ENCODE data around the gene CENPQ. TPM values are rescaled to one million over a fixed set of nuclear protein-coding genes. Genes with fewer than 3 reads are reported as not detected.

Gene CENPQ
- total and polyA plus RNA-seq, 2 donors: 6.8 to 15.9 TPM

- Histone ChIP-seq H3K27ac (ENCODE audit: low read depth) (no peak overlapping the region), H3K4me1 (ENCODE audit: insufficient read depth) (no peaks in the 10 kb centered on the region), H3K36me3 (ENCODE audit: insufficient read depth) (no peaks in the 10 kb centered on the region), H3K4me3 (ENCODE audit: low read depth, low read length) (no peak overlapping the region)
- DNase-seq (ENCODE audit: extremely low spot score): no peak
- WGBS: 73% methylated on average over 5 of the region's 5 CpGs
Measured at GRCh38 chr6:49535795-49536194, 72.6 kb downstream of the CENPQ start.

- no peaks in the 10 kb centered on the region for H3K36me3 ChIP-seq (ENCODE audit: insufficient read depth)
- H3K4me1 ChIP-seq (ENCODE audit: insufficient read depth): no peaks in the 10 kb centered on the region
- no peak overlapping the region for H3K4me3 ChIP-seq (ENCODE audit: low read depth, low read length)
- H3K27ac ChIP-seq (ENCODE audit: low read depth): no peak overlapping the region
- WGBS: 95% methylated on average over 3 of the region's 3 CpGs
- DNase-seq (ENCODE audit: extremely low spot score): no peak
Measured at GRCh38 chr6:49539102-49539501, 75.9 kb downstream of the CENPQ start.

- Histone ChIP-seq H3K27ac (ENCODE audit: low read depth) (no peak overlapping the region), H3K36me3 (ENCODE audit: insufficient read depth) (no peaks in the 10 kb centered on the region), H3K4me3 (ENCODE audit: low read depth, low read length) (no peak overlapping the region), H3K4me1 (ENCODE audit: insufficient read depth) (no peaks in the 10 kb centered on the region)
- no peak for DNase-seq (ENCODE audit: extremely low spot score)
Measured at GRCh38 chr6:49540614-49541013, 77.4 kb downstream of the CENPQ start.

DNA sequence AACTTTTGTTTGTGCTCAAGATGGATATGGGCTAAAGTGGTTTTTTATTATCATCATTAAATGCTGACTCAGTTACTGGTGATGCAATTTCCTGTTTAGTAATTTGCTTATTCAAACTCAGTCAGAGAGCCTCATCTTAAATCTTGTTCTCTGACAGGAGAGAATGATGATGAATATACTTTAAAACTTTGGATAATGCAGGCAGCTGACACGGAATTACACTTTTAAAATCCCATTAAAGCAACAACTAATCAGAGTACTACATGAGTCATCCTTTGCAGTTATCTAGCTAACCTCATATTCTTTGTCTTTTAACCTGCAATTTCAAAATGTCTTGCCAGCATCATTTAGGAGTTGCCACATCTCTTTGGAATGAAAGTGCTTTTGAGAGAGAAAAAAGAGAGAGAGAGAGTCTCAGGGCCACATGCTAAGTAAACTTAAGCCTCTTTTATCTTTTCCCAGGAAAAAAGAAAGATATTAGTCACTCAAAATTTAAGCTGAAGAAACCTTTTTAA, 78.1 kb downstream of the CENPQ start:
- no peak for DNase-seq (ENCODE audit: extremely low spot score)
- 21% methylated on average over 1 of the region's 1 CpG for WGBS
- no peaks in the 10 kb centered on the region for H3K4me1 ChIP-seq (ENCODE audit: insufficient read depth)
- no peak overlapping the region for H3K4me3 ChIP-seq (ENCODE audit: low read depth, low read length)
- no peak overlapping the region for H3K27ac ChIP-seq (ENCODE audit: low read depth)
- no peaks in the 10 kb centered on the region for H3K36me3 ChIP-seq (ENCODE audit: insufficient read depth)

DNA sequence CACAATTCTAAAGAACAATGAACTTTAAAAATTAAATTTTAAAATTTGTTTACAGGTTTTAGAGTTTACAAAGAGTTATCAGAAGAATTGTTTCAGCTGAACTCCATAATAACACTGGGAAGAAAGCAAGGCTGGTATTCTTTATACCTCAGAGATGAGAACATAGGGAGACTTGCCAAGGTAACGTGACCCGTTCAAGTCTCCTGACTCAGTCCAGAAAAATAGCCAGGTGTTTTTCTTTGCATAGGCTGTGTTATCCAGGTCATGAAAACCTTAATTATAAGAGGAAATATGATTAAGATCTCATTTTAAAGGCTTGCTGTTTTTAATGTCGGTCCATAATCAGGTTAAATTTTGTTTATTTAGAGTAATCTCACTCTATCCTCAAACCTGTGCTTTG, 78.8 kb downstream of the CENPQ start:
- no peak for DNase-seq (ENCODE audit: extremely low spot score)
- H3K4me1 ChIP-seq (ENCODE audit: insufficient read depth): no peaks in the 10 kb centered on the region
- no peak overlapping the region for H3K27ac ChIP-seq (ENCODE audit: low read depth)
- H3K36me3 ChIP-seq (ENCODE audit: insufficient read depth): no peaks in the 10 kb centered on the region
- WGBS: 57% methylated on average over 3 of the region's 3 CpGs
- no peak overlapping the region for H3K4me3 ChIP-seq (ENCODE audit: low read depth, low read length)

Other genes with a start within 250 kb of the CENPQ start
- 23.4 TPM for gene MMUT, start 117 bp upstream of the CENPQ start, total RNA-seq
- 21.5 TPM for gene MMUT, start 117 bp upstream of the CENPQ start, polyA plus RNA-seq
- gene GLYATL3, start 36.6 kb downstream of the CENPQ start, total RNA-seq: not detected
- gene GLYATL3, start 36.6 kb downstream of the CENPQ start, polyA plus RNA-seq: not detected
- 3.1 TPM for gene C6orf141, start 87.3 kb downstream of the CENPQ start, total RNA-seq
- gene C6orf141, start 87.3 kb downstream of the CENPQ start, polyA plus RNA-seq: 2.3 TPM
- 1.0 TPM for gene RHAG, start 173.5 kb downstream of the CENPQ start, total RNA-seq
- 0.24 TPM for gene RHAG, start 173.5 kb downstream of the CENPQ start, polyA plus RNA-seq